ENCODE data around the gene PCSK5.

PCSK5 gene

GRCh38 chr9:76247426-76247825 is 357.0 kb downstream of the PCSK5 start:
- no peaks in the 10 kb centered on the region for H3K4me1 ChIP-seq (ENCODE audit: insufficient read depth, insufficient read length)
- no peak for TF ChIP-seq YY1 (IDR thresholded peaks at IDR 0.05; ENCODE audit: insufficient read depth, insufficient read length)
- no peak for TF ChIP-seq ZNF274 (IDR thresholded peaks at IDR 0.05; ENCODE audit: low read depth, low read length)
- TF ChIP-seq SUZ12 (IDR thresholded peaks at IDR 0.05; ENCODE audit: extremely low read depth, insufficient read depth, insufficient read length) = no peak
- no peak overlapping the region for H3K4me3 ChIP-seq (ENCODE audit: insufficient read length, low read depth)
- DNase-seq (ENCODE audit: low read depth, low spot score) = no peak
- no peaks in the 10 kb centered on the region for H3K36me3 ChIP-seq (ENCODE audit: insufficient read depth, insufficient read length, low read length)
- H3K9me3 ChIP-seq (ENCODE audit: insufficient read depth, low read length) = no peaks in the 10 kb centered on the region
- H3K9ac ChIP-seq (ENCODE audit: insufficient read length, low read depth) = no peak overlapping the region
- no peaks in the 10 kb centered on the region for H3K27me3 ChIP-seq (ENCODE audit: insufficient read depth, insufficient read length)

GRCh38 chr9:76249309-76249708 is 358.8 kb downstream of the PCSK5 start:
- DNase-seq (ENCODE audit: low read depth, low spot score) = no peak
- H3K4me3 ChIP-seq (ENCODE audit: insufficient read length, low read depth) = no peak overlapping the region
- no peaks in the 10 kb centered on the region for H3K36me3 ChIP-seq (ENCODE audit: insufficient read depth, insufficient read length, low read length)
- TF ChIP-seq ZNF274 (IDR thresholded peaks at IDR 0.05; ENCODE audit: low read depth, low read length) (no peak), SUZ12 (IDR thresholded peaks at IDR 0.05; ENCODE audit: extremely low read depth, insufficient read depth, insufficient read length) (no peak), YY1 (IDR thresholded peaks at IDR 0.05; ENCODE audit: insufficient read depth, insufficient read length) (no peak)
- H3K27me3 ChIP-seq (ENCODE audit: insufficient read depth, insufficient read length) = no peaks in the 10 kb centered on the region
- no peaks in the 10 kb centered on the region for H3K9me3 ChIP-seq (ENCODE audit: insufficient read depth, low read length)
- no peak overlapping the region for H3K9ac ChIP-seq (ENCODE audit: insufficient read length, low read depth)
- H3K4me1 ChIP-seq (ENCODE audit: insufficient read depth, insufficient read length) = no peaks in the 10 kb centered on the region

DNA sequence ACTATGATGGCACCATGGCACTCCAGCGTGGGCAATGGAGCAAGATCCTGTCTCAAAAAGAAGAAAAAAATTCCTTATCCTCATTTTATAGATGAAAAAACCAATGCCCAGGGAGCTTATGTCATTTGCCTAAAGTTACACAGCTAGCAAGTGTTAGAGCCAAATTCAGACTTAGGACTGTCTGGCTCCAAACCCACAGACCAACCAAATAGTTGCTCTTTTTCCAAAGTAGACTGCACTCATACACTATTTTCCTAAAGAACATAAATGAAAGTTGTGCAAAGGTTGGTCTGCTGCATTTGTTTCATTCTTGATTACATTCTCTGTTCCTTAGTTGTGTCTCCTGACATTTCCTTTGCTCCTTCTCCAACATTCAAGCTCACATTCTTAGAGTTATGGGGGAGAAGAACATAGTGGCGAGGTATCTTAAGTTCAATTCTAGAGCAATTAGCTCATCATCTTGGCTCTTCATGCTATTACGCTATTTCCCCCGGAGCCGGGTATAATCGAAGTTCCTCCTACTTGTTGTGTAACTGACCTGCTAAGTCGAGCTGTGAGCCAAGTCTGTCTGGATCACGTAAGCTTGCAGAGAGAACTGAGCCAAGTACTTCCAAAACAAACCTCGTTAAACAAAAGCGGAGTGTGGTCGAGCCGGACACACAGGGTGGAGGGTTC is 365.4 kb downstream of the PCSK5 start:
- Histone ChIP-seq H3K9me3 (ENCODE audit: insufficient read depth, low read length) (no peaks in the 10 kb centered on the region), H3K9ac (ENCODE audit: insufficient read length, low read depth) (no peak overlapping the region), H3K4me1 (ENCODE audit: insufficient read depth, insufficient read length) (no peaks in the 10 kb centered on the region), H3K27me3 (ENCODE audit: insufficient read depth, insufficient read length) (no peaks in the 10 kb centered on the region), H3K4me3 (ENCODE audit: insufficient read length, low read depth) (no peak overlapping the region), H3K36me3 (ENCODE audit: insufficient read depth, insufficient read length, low read length) (no peaks in the 10 kb centered on the region)
- TF ChIP-seq ZNF274 (IDR thresholded peaks at IDR 0.05; ENCODE audit: low read depth, low read length) = no peak
- TF ChIP-seq YY1 (IDR thresholded peaks at IDR 0.05; ENCODE audit: insufficient read depth, insufficient read length) = no peak
- no peak for TF ChIP-seq SUZ12 (IDR thresholded peaks at IDR 0.05; ENCODE audit: extremely low read depth, insufficient read depth, insufficient read length)
- no peak for DNase-seq (ENCODE audit: low read depth, low spot score)

- no peak for DNase-seq (ENCODE audit: low read depth, low spot score)
- Histone ChIP-seq H3K27me3 (ENCODE audit: insufficient read depth, insufficient read length) (no peaks in the 10 kb centered on the region), H3K4me1 (ENCODE audit: insufficient read depth, insufficient read length) (no peaks in the 10 kb centered on the region), H3K9me3 (ENCODE audit: insufficient read depth, low read length) (no peaks in the 10 kb centered on the region), H3K9ac (ENCODE audit: insufficient read length, low read depth) (no peak overlapping the region), H3K36me3 (ENCODE audit: insufficient read depth, insufficient read length, low read length) (no peaks in the 10 kb centered on the region), H3K4me3 (ENCODE audit: insufficient read length, low read depth) (no peak overlapping the region)
- TF ChIP-seq SUZ12 (IDR thresholded peaks at IDR 0.05; ENCODE audit: extremely low read depth, insufficient read depth, insufficient read length) (no peak), ZNF274 (IDR thresholded peaks at IDR 0.05; ENCODE audit: low read depth, low read length) (no peak), YY1 (IDR thresholded peaks at IDR 0.05; ENCODE audit: insufficient read depth, insufficient read length) (no peak)
These were observed 366.8 kb downstream of the PCSK5 start for GRCh38 chr9:76257311-76257710.

DNA sequence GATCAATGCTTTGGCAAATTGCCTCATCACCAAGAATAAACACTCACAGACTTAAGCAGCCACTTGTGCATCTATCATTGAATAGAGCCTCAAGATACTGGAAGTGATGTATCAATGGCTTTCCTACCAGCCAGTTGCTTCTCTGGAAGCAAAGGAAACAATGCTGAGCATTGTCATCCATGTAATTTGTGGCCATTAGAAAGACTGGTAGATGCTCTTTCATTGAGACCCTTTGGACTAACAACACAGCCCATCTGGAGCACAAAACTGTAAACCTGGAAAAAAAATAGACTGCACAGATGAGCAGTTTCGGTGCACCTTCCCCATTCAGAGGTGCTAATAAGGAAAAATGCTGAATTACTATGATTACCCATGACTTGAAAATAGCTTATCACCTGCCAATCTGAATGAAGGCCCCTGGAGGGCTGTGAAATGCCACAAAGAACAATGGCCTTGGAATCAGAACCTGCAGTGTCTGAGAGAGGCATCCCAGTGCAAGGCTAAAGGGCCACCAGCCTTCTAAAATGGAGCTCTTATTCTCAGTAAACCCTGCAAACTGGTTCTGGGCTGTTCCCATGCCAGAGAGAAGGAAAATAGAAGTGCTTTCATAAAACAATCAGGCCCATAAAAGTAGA is 376.3 kb downstream of the PCSK5 start:
- TF ChIP-seq ZNF274 (IDR thresholded peaks at IDR 0.05; ENCODE audit: low read depth, low read length) = no peak
- no peak for TF ChIP-seq YY1 (IDR thresholded peaks at IDR 0.05; ENCODE audit: insufficient read depth, insufficient read length)
- TF ChIP-seq SUZ12 (IDR thresholded peaks at IDR 0.05; ENCODE audit: extremely low read depth, insufficient read depth, insufficient read length) = no peak
- Histone ChIP-seq H3K36me3 (ENCODE audit: insufficient read depth, insufficient read length, low read length) (no peaks in the 10 kb centered on the region), H3K4me1 (ENCODE audit: insufficient read depth, insufficient read length) (no peaks in the 10 kb centered on the region), H3K9me3 (ENCODE audit: insufficient read depth, low read length) (no peaks in the 10 kb centered on the region), H3K4me3 (ENCODE audit: insufficient read length, low read depth) (no peak overlapping the region), H3K9ac (ENCODE audit: insufficient read length, low read depth) (no peak overlapping the region), H3K27me3 (ENCODE audit: insufficient read depth, insufficient read length) (no peaks in the 10 kb centered on the region)
- DNase-seq (ENCODE audit: low read depth, low spot score) = no peak

GRCh38 chr9:76267284-76267652 is 376.8 kb downstream of the PCSK5 start:
- DNase-seq (ENCODE audit: low read depth, low spot score) = no peak
- Histone ChIP-seq H3K27me3 (ENCODE audit: insufficient read depth, insufficient read length) (no peaks in the 10 kb centered on the region), H3K9me3 (ENCODE audit: insufficient read depth, low read length) (no peaks in the 10 kb centered on the region), H3K4me1 (ENCODE audit: insufficient read depth, insufficient read length) (no peaks in the 10 kb centered on the region), H3K9ac (ENCODE audit: insufficient read length, low read depth) (no peak overlapping the region), H3K4me3 (ENCODE audit: insufficient read length, low read depth) (no peak overlapping the region), H3K36me3 (ENCODE audit: insufficient read depth, insufficient read length, low read length) (no peaks in the 10 kb centered on the region)
- no peak for TF ChIP-seq SUZ12 (IDR thresholded peaks at IDR 0.05; ENCODE audit: extremely low read depth, insufficient read depth, insufficient read length)
- no peak for TF ChIP-seq YY1 (IDR thresholded peaks at IDR 0.05; ENCODE audit: insufficient read depth, insufficient read length)
- TF ChIP-seq ZNF274 (IDR thresholded peaks at IDR 0.05; ENCODE audit: low read depth, low read length) = no peak

DNA sequence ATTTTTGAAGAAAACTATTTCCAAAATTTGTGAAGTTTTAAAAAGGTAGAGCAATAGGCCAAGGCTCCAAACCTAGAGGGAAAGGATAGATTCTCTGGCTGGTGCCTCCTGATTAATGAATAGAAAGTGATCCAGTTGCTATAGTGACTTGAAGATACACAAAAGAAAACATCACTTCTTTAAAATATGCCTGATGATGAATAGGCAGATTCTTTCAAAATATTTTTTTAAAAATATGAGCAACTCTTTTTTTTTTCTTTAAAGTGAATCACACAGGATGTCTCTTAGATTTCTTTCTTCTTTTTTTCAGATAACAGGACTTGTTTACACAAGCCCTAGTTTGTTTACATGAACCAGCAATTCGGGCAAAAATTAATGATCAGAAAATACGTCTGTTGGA is 379.3 kb downstream of the PCSK5 start:
- Histone ChIP-seq H3K9ac (ENCODE audit: insufficient read length, low read depth) (no peak overlapping the region), H3K4me3 (ENCODE audit: insufficient read length, low read depth) (no peak overlapping the region), H3K36me3 (ENCODE audit: insufficient read depth, insufficient read length, low read length) (no peaks in the 10 kb centered on the region), H3K9me3 (ENCODE audit: insufficient read depth, low read length) (no peaks in the 10 kb centered on the region), H3K4me1 (ENCODE audit: insufficient read depth, insufficient read length) (no peaks in the 10 kb centered on the region), H3K27me3 (ENCODE audit: insufficient read depth, insufficient read length) (no peaks in the 10 kb centered on the region)
- no peak for DNase-seq (ENCODE audit: low read depth, low spot score)
- TF ChIP-seq ZNF274 (IDR thresholded peaks at IDR 0.05; ENCODE audit: low read depth, low read length) (no peak), SUZ12 (IDR thresholded peaks at IDR 0.05; ENCODE audit: extremely low read depth, insufficient read depth, insufficient read length) (no peak), YY1 (IDR thresholded peaks at IDR 0.05; ENCODE audit: insufficient read depth, insufficient read length) (no peak)
